CD14-positive monocyte (primary cell): ENCODE measurements around the gene PAQR9. TPM values are rescaled to one million over a fixed set of nuclear protein-coding genes. Genes with fewer than 3 reads are reported as not detected.

Source experiments
- DNase-seq, 3 donors: peaks; one replicate each; pipeline ENCODE4 v3.0.0-alpha.2; 2011 to 2022
- H2AFZ ChIP-seq: 2 replicates; pipeline ENCODE4 v1.6.0; 2012; ENCODE audit warnings: mild to moderate bottlenecking, low read depth, low read length, inconsistent platforms; ENCODE audit not compliant: insufficient read depth, poor library complexity, severe bottlenecking
- H3K27ac ChIP-seq, 2 donors: 1 replicate in 1 of 2; 2 replicates in 1 of 2; pipeline ENCODE4 v1.5.1; 2012 to 2013; ENCODE audit warnings: low read length in 2 of 2, control low read depth in 1 of 2, inconsistent platforms in 1 of 2, low read depth in 1 of 2, mild to moderate bottlenecking in 1 of 2
- H3K27me3 ChIP-seq, 2 donors: one replicate each; pipeline versions ENCODE4 v1.6.0 to v1.6.1; 2011 to 2013; ENCODE audit warnings: low read length in 2 of 2; ENCODE audit not compliant: control insufficient read depth in 2 of 2, insufficient read depth in 2 of 2
- H3K36me3 ChIP-seq, 2 donors: replicated peaks in 1 of 2; 1 replicate in 1 of 2; 2 replicates in 1 of 2; pipeline versions ENCODE4 v1.5.1 to v1.6.1; 2012 to 2013; ENCODE audit warnings: low read length in 2 of 2, control low read depth in 1 of 2, inconsistent platforms in 1 of 2, mild to moderate bottlenecking in 1 of 2; ENCODE audit not compliant: insufficient read depth in 2 of 2, control insufficient read depth in 1 of 2
- H3K4me1 ChIP-seq, 2 donors: 1 replicate in 1 of 2; 2 replicates in 1 of 2; pipeline versions ENCODE4 v1.5.1 to v1.6.1; 2012 to 2013; ENCODE audit warnings: low read length in 2 of 2, control low read depth in 1 of 2, inconsistent platforms in 1 of 2, mild to moderate bottlenecking in 1 of 2, moderate library complexity in 1 of 2; ENCODE audit not compliant: insufficient read depth in 2 of 2, control insufficient read depth in 1 of 2
- H3K4me2 ChIP-seq: replicated peaks from 2 replicates; pipeline ENCODE3; 2012; ENCODE audit warnings: low read length, moderate library complexity, mild to moderate bottlenecking; ENCODE audit not compliant: poor library complexity, severe bottlenecking; ENCODE audit errors: extremely low read depth
- H3K4me3 ChIP-seq, 3 experiments: fragments of 200-600 bp in 1 of 3; sonication (generic) in 1 of 3; replicated peaks in 1 of 3; 1 replicate in 2 of 3; 2 replicates in 1 of 3; pipeline ENCODE4 v1.5.1; 2011 to 2013; ENCODE audit warnings: low read length in 3 of 3, mild to moderate bottlenecking in 3 of 3, control low read depth in 2 of 3, low read depth in 2 of 3, inconsistent platforms in 1 of 3, moderate library complexity in 1 of 3
- H3K79me2 ChIP-seq: 2 replicates; pipeline ENCODE4 v1.6.0; 2012; ENCODE audit warnings: mild to moderate bottlenecking, control low read depth, inconsistent platforms, low read length, moderate library complexity; ENCODE audit not compliant: insufficient read depth
- H3K9ac ChIP-seq: 2 replicates; pipeline ENCODE4 v1.6.0; 2017; ENCODE audit warnings: low read length, mild to moderate bottlenecking; ENCODE audit not compliant: insufficient read depth, poor library complexity, severe bottlenecking
- H3K9me3 ChIP-seq, 2 donors: replicated peaks in 1 of 2; 1 replicate in 1 of 2; 2 replicates in 1 of 2; pipeline versions ENCODE4 v1.5.1 to v1.6.1; 2012 to 2013; ENCODE audit warnings: low read length in 2 of 2, control low read depth in 1 of 2; ENCODE audit not compliant: control insufficient read depth in 1 of 2, insufficient read depth in 1 of 2
- H4K20me1 ChIP-seq: 2 replicates; pipeline ENCODE4 v1.6.0; 2012; ENCODE audit warnings: mild to moderate bottlenecking, low read length, control low read depth, moderate library complexity; ENCODE audit not compliant: insufficient read depth
- H3K27ac Mint-ChIP-seq, 7 donors: one replicate each; pipeline ENCODE4 v1.8.0; 2020; ENCODE audit warnings: mild to moderate bottlenecking in 7 of 7, mixed read lengths in 7 of 7, moderate library complexity in 6 of 7, inconsistent platforms in 2 of 7
- H3K27me3 Mint-ChIP-seq, 3 donors: one replicate each; pipeline ENCODE4 v1.8.0; 2021 to 2022; ENCODE audit warnings: low read depth in 3 of 3, mild to moderate bottlenecking in 3 of 3, mixed read lengths in 3 of 3, moderate library complexity in 3 of 3, inconsistent platforms in 1 of 3
- H3K36me3 Mint-ChIP-seq, 2 donors: one replicate each; pipeline ENCODE4 v1.8.0; 2020; ENCODE audit warnings: mixed read lengths in 2 of 2, inconsistent platforms in 1 of 2, mild to moderate bottlenecking in 1 of 2
- H3K4me1 Mint-ChIP-seq: one replicate; pipeline ENCODE4 v1.8.0; 2020; ENCODE audit warnings: mild to moderate bottlenecking, mixed read lengths
- H3K4me3 Mint-ChIP-seq, 2 donors: one replicate each; pipeline ENCODE4 v1.8.0; 2020; ENCODE audit warnings: mild to moderate bottlenecking in 2 of 2, mixed read lengths in 2 of 2, moderate library complexity in 1 of 2
- H3K9me3 Mint-ChIP-seq, 7 donors: one replicate each; pipeline ENCODE4 v1.8.0; 2020 to 2022; ENCODE audit warnings: mixed read lengths in 7 of 7, mild to moderate bottlenecking in 6 of 7, moderate library complexity in 6 of 7, inconsistent platforms in 2 of 7
- WGBS: methylation state at CpG from one replicate; pipeline ENCODE4 v1.1.5; 2013; ENCODE audit warnings: missing lambda C conversion rate; ENCODE audit not compliant: insufficient coverage; 5-methylcytosine and 5-hydroxymethylcytosine counted together
- intact Hi-C, 2 donors: fragments of 100-400 bp; cut with micrococcal nuclease; formaldehyde crosslinking; loops; one replicate each; pipeline versions ENCODE4 v1.15.0 to v1.15.1; 2023
- polyA plus RNA-seq, 3 donors: library from polyadenylated mRNA; depleted of rRNA in 1 of 3; unstranded in 2 of 3; stranded (reverse) in 1 of 3; fragments of 300-500 nt in 2 of 3; fragments of >200 nt in 1 of 3; fragmentation: Illumina TruSeq in 2 of 3; gene quantifications; 1 replicate in 2 of 3; 2 replicates in 1 of 3; pipeline ENCODE4 v1.2.3, GENCODE V29; 2012 to 2021
- TF ChIP-seq, protein P1 (sequence below): fragments of 200-600 bp; IDR thresholded peaks from one replicate; pipeline ENCODE4 v1.8.0; 2022; ENCODE audit warnings: antibody characterized with exemption, mild to moderate bottlenecking

The PAQR9 gene
- polyA plus RNA-seq, 3 donors: not detected

- TF ChIP-seq, protein P1, sequence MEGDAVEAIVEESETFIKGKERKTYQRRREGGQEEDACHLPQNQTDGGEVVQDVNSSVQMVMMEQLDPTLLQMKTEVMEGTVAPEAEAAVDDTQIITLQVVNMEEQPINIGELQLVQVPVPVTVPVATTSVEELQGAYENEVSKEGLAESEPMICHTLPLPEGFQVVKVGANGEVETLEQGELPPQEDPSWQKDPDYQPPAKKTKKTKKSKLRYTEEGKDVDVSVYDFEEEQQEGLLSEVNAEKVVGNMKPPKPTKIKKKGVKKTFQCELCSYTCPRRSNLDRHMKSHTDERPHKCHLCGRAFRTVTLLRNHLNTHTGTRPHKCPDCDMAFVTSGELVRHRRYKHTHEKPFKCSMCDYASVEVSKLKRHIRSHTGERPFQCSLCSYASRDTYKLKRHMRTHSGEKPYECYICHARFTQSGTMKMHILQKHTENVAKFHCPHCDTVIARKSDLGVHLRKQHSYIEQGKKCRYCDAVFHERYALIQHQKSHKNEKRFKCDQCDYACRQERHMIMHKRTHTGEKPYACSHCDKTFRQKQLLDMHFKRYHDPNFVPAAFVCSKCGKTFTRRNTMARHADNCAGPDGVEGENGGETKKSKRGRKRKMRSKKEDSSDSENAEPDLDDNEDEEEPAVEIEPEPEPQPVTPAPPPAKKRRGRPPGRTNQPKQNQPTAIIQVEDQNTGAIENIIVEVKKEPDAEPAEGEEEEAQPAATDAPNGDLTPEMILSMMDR: no peak
- Histone ChIP-seq H3K9me3 (no peaks in the 10 kb centered on the region), H3K4me1 (peaks cover 0 to 8% of the 10 kb centered on the region in 2 donors), H3K9ac (no peak overlapping the region), H3K4me2 (peak overlapping the region; percentile 29), H3K36me3 (no peaks in the 10 kb centered on the region), H3K27me3 (peaks cover 22 to 35% of the 10 kb centered on the region in 2 donors), H2AFZ (no peak overlapping the region), H3K4me3 (no peak overlapping the region), H4K20me1 (no peaks in the 10 kb centered on the region), H3K27ac (no peak overlapping the region), H3K79me2 (no peaks in the 10 kb centered on the region)
- peaks cover 39 to 52% (median 42%) of the 10 kb centered on the region in 3 donors for H3K27me3 Mint-ChIP-seq
- H3K9me3 Mint-ChIP-seq: peaks cover 0 to 18% (median 7%) of the 10 kb centered on the region in 7 donors
- no peak for DNase-seq
- peak overlapping the region in 1 of 2 donors; percentile 77 for H3K4me3 Mint-ChIP-seq
- intact Hi-C loops: no loop called here
- H3K27ac Mint-ChIP-seq: no peak overlapping the region
- 22% methylated on average over 35 of the region's 35 CpGs for WGBS
- H3K4me1 Mint-ChIP-seq: peaks cover 13% of the 10 kb centered on the region
- H3K36me3 Mint-ChIP-seq: no peaks in the 10 kb centered on the region
Measured at GRCh38 chr3:142947352-142947751, 16.1 kb downstream of the PAQR9 start.

- intact Hi-C loops: no loop called here
- H3K4me1 Mint-ChIP-seq: peaks cover 13% of the 10 kb centered on the region
- Histone ChIP-seq H2AFZ (no peak overlapping the region), H3K4me2 (peak overlapping the region; percentile 29), H3K27me3 (peaks cover 22 to 35% of the 10 kb centered on the region in 2 donors), H3K9ac (no peak overlapping the region), H3K27ac (no peak overlapping the region), H4K20me1 (no peaks in the 10 kb centered on the region), H3K4me3 (no peak overlapping the region), H3K79me2 (no peaks in the 10 kb centered on the region), H3K9me3 (no peaks in the 10 kb centered on the region), H3K36me3 (no peaks in the 10 kb centered on the region), H3K4me1 (peaks cover 0 to 8% of the 10 kb centered on the region in 2 donors)
- WGBS: 50% methylated on average over 2 of the region's 8 CpGs
- no peaks in the 10 kb centered on the region for H3K36me3 Mint-ChIP-seq
- no peak overlapping the region for H3K27ac Mint-ChIP-seq
- DNase-seq: no peak
- peaks cover 39 to 50% (median 42%) of the 10 kb centered on the region in 3 donors for H3K27me3 Mint-ChIP-seq
- peaks cover 0 to 18% (median 7%) of the 10 kb centered on the region in 7 donors for H3K9me3 Mint-ChIP-seq
- TF ChIP-seq, protein P1: no peak
- H3K4me3 Mint-ChIP-seq: peak overlapping the region in 1 of 2 donors; percentile 77
Measured at GRCh38 chr3:142946861-142947260, 16.6 kb downstream of the PAQR9 start.
